Measurements from ENCODE around the gene C15orf40. TPM values are rescaled to one million over a fixed set of nuclear protein-coding genes. Genes with fewer than 3 reads are reported as not detected.
A peak's percentile ranks its signal among the peaks of the same experiment; 100 is the strongest.

The C15orf40 gene
- total and polyA plus RNA-seq, 3 donors from 2014 or later = 22.8 to 55.2 (median 24.7) TPM

DNA sequence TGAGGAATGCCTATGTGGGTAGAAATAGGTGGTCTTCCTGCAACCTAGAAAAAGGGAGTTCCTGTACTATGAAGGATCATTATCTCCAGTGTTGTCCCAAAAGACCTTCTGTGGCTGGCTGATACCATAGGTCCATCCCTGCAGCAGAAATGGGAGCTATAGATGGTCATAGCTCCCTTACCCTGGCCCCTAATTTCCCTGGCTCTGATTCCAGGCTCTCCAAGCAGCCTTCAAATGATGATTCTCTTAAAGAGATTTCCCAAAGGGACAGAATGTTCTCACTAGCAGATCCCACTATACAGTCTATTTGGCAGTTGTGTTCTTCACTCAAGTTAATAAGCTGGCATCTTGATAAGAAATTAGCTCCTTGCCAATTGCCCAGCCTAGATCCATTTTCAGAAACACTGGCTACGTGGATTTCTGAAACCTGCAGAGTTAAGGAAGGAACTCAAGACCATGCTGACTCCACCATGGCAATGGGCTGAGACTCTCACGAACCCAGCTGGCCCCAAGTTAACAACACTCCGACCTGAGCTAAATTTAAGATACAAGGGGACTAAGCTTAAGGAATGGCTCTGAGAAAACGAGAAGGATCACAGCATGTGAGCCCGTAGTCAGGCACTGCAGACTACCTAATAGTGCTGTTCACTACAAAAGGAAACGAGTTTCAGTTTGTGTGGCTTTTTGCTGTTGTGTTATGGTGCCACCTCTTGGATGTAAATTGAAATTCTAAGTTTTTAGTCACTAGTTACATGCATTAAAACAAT, 11.4 kb downstream of the C15orf40 start:
- DNase-seq = no peak
- no peak overlapping the region for H3K4me3 ChIP-seq
- peak overlapping the region in 1 of 2 donors; percentile 53 for H3K27ac ChIP-seq
- intact Hi-C loops (cut with DNase I; ENCODE audit: low total_unique reads) = no loop called here
- H3K9me3 ChIP-seq = no peaks in the 10 kb centered on the region
- 19 to 30% methylated on average over 6 of the region's 6 CpGs for WGBS, 2 donors
- no peaks in the 10 kb centered on the region for H3K27me3 ChIP-seq
- TF ChIP-seq, protein P1, sequence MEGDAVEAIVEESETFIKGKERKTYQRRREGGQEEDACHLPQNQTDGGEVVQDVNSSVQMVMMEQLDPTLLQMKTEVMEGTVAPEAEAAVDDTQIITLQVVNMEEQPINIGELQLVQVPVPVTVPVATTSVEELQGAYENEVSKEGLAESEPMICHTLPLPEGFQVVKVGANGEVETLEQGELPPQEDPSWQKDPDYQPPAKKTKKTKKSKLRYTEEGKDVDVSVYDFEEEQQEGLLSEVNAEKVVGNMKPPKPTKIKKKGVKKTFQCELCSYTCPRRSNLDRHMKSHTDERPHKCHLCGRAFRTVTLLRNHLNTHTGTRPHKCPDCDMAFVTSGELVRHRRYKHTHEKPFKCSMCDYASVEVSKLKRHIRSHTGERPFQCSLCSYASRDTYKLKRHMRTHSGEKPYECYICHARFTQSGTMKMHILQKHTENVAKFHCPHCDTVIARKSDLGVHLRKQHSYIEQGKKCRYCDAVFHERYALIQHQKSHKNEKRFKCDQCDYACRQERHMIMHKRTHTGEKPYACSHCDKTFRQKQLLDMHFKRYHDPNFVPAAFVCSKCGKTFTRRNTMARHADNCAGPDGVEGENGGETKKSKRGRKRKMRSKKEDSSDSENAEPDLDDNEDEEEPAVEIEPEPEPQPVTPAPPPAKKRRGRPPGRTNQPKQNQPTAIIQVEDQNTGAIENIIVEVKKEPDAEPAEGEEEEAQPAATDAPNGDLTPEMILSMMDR (IDR thresholded peaks at IDR 0.05) = peak in 2 of 3 experiments; percentile 35 to 44
- no peak for TF ChIP-seq POLR2A (IDR thresholded peaks at IDR 0.05)
- no peaks in the 10 kb centered on the region for H3K36me3 ChIP-seq (ENCODE audit: low read depth, missing control alignments)
- H3K4me1 ChIP-seq = peaks cover 9% of the 10 kb centered on the region

DNA sequence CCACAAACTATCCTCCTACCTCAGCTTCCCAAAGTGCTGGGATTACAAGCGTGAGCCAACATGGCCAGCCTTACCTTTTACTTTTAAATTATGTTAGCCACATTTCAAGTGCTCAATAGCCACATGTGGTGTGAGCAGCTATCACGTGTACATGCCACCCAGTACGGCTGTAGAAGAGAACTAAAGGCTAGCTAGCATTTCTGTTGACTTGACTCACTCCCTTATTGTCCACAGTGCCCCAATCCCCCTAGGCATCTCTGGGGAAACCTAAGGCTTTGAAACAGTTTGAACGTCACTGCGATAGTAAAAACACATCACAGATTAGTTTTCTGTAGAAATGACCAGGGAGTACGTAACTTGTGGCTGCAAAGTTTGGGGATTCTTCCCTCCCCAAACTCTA, 12.0 kb downstream of the C15orf40 start:
- Histone ChIP-seq H3K27me3 (no peaks in the 10 kb centered on the region), H3K27ac (no peak overlapping the region), H3K36me3 (ENCODE audit: low read depth, missing control alignments) (no peaks in the 10 kb centered on the region), H3K9me3 (no peaks in the 10 kb centered on the region), H3K4me1 (peaks cover 9% of the 10 kb centered on the region), H3K4me3 (no peak overlapping the region)
- 64 to 73% methylated on average over 6 of the region's 6 CpGs for WGBS, 2 donors
- intact Hi-C loops (cut with DNase I; ENCODE audit: low total_unique reads) = no loop called here
- TF ChIP-seq POLR2A (IDR thresholded peaks at IDR 0.05) = no peak
- TF ChIP-seq, protein P1 (IDR thresholded peaks at IDR 0.05) = no peak
- DNase-seq = no peak

DNA sequence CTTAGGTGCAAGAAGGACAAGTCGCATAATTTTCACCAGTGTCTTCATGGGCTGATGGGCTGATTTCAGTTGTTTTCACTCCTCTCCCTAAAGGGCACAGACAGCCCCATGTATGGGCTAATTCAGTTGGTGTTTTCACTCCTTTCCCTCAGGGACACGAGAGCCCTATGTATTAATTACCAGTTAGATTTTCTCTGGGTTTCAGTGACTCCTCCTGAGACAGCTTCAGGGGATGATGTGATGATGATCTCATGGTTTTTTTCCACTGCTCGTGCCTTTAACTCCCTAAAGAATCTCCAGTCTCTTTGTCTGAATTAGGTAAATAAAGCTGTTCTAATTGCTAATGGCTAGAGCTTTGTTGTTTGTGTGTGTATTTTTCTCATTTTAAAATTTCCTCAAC, 15.5 kb downstream of the C15orf40 start:
- Histone ChIP-seq H3K4me1 (peaks cover 9% of the 10 kb centered on the region), H3K27me3 (no peaks in the 10 kb centered on the region), H3K4me3 (no peak overlapping the region), H3K9me3 (no peaks in the 10 kb centered on the region), H3K36me3 (ENCODE audit: low read depth, missing control alignments) (no peaks in the 10 kb centered on the region), H3K27ac (no peak overlapping the region)
- no peak for TF ChIP-seq POLR2A (IDR thresholded peaks at IDR 0.05)
- TF ChIP-seq, protein P1 (IDR thresholded peaks at IDR 0.05) = no peak
- WGBS, 2 donors = 77 to 79% methylated on average over 3 of the region's 3 CpGs
- intact Hi-C loops (cut with DNase I; ENCODE audit: low total_unique reads) = no loop called here
- no peak for DNase-seq

DNA sequence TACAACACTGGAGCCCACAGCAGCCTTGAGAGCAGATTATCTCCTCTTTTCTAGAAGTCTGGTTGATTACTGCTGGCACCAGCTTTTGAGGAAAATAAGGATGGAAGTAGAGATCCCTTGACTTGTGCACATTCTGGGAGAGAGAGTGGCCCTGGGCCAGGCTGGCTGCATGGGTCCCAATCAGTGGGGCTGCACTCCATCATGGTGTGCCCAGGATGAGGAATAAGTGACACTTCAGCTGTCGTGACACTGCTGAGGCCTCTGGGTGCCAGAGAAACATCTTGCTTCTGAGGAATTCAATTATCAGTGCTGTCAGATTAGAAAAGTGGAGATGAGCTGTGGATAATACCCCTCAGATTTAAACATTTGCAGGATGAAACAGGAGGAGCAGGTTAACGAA, 16.4 kb downstream of the C15orf40 start:
- WGBS, 2 donors = 79 to 92% methylated on average over 2 of the region's 2 CpGs
- no peak for DNase-seq
- Histone ChIP-seq H3K27ac (no peak overlapping the region), H3K27me3 (no peaks in the 10 kb centered on the region), H3K9me3 (no peaks in the 10 kb centered on the region), H3K4me1 (peaks cover 9% of the 10 kb centered on the region), H3K36me3 (ENCODE audit: low read depth, missing control alignments) (no peaks in the 10 kb centered on the region), H3K4me3 (no peak overlapping the region)
- no peak for TF ChIP-seq POLR2A (IDR thresholded peaks at IDR 0.05)
- TF ChIP-seq, protein P1 (IDR thresholded peaks at IDR 0.05) = no peak
- intact Hi-C loops (cut with DNase I; ENCODE audit: low total_unique reads) = no loop called here

DNA sequence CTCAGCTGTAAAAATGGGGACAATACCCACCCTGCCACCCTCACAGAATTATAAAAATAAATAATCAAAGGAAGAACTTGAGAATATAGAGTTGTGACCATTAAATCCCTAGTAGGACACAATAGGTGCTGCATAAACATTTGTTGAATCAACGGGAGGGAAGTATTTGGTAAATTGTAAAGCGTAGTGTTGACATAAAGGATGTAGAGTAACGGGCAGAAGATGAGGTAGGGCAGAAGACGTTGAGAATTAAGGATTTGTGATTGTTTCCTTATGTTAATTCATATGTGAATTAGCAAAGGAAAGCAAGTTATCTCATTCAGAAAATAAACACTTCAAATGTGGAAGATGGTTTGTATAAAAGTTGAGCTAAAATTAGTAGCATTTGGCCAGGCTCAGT, 18.3 kb downstream of the C15orf40 start:
- intact Hi-C loops (cut with DNase I; ENCODE audit: low total_unique reads) = no loop called here
- H3K27me3 ChIP-seq = no peaks in the 10 kb centered on the region
- no peaks in the 10 kb centered on the region for H3K4me1 ChIP-seq
- no peak overlapping the region for H3K27ac ChIP-seq
- DNase-seq = no peak
- no peak overlapping the region for H3K4me3 ChIP-seq
- 86 to 89% methylated on average over 4 of the region's 4 CpGs for WGBS, 2 donors
- H3K9me3 ChIP-seq = no peaks in the 10 kb centered on the region
- TF ChIP-seq POLR2A (IDR thresholded peaks at IDR 0.05) = no peak
- TF ChIP-seq, protein P1 (IDR thresholded peaks at IDR 0.05) = no peak
- H3K36me3 ChIP-seq (ENCODE audit: low read depth, missing control alignments) = no peaks in the 10 kb centered on the region

All from testis (tissue), 3 donors.